Measurements from ENCODE around the gene SCN9A.
"Not testable (repeated sequence)": the region's sequence is repeated elsewhere in the genome, so short reads cannot be mapped to it uniquely, and the experiment has no call there.

The SCN9A gene

DNA sequence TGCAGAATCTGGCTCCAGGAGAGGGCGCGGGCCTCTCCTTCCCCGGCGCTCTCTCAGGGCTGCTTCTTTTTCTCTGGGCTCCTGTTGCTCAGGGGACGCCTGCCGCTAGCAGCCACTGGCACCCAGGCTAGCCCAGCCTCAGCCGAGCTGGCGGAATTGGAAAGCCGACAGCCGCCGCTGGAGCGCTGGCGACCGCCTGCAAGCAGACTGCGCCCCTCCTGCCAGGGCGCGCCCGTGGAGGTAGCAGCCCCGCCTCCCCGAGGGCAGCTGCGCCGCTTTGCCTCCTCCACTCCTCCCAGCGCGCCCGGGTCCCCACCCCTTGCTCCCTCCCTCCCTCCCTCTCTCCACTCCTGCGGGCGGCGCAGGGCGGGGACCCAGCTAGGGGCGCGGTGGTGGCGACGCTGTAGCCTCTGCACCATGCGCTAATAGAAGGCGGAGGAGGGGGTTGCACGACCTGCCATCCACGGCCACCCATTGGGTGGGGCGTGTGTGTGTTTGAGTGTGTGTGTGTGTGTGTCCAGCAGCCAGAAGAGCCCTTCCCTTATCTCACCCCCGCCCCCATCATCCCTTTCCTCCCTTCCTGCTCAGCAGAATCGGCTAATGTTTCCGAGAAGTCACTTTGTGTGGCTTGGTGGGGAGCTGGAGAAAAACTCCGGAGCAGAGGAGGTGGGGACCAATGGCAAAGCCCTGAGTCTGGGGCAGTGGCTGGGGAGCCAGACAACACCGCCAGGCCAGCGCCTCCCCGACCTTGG is at the start of gene SCN9A:
Gene SCN9A, minus strand, starts transcription at position 209 of the 752 bp plus-strand sequence. CDS start 64,188 bp downstream, outside the sequence.
- DNase-seq = no peak

DNA sequence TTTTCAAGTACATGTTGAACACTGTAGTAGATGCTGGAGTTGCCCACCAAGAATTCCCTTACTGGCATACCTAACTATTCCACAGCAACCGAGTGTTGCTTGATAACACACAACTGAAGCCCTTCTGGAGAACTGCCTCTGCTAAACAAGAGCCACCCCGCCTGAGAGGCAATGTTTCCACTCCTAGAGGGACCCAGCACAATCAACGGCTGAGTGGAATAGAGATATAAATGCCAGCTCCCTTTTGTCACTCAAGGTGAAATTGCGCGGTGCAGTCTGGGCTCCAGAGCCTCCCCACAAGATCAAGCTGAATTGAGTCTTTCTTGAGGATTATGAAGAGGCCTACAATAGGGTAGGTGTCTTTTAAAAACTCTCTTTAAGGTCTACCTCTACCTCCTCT is 49.1 kb upstream of the SCN9A start:
- no peak for DNase-seq

DNA sequence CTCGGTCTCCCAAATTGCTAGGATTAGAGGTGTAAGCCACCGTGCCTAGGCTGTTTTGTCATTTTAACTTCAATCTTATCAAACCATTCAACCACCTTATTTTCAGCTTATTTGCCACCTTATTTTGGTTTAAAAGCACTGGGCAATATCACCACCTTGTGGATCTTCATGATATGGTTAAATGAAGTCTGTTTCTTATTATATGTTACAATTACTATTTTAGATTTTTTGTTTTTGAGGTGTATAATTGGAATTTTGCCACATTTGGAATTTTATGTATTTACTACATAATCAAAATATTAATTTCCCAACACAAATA is 43.8 kb upstream of the SCN9A start:
- no peak for DNase-seq

DNA sequence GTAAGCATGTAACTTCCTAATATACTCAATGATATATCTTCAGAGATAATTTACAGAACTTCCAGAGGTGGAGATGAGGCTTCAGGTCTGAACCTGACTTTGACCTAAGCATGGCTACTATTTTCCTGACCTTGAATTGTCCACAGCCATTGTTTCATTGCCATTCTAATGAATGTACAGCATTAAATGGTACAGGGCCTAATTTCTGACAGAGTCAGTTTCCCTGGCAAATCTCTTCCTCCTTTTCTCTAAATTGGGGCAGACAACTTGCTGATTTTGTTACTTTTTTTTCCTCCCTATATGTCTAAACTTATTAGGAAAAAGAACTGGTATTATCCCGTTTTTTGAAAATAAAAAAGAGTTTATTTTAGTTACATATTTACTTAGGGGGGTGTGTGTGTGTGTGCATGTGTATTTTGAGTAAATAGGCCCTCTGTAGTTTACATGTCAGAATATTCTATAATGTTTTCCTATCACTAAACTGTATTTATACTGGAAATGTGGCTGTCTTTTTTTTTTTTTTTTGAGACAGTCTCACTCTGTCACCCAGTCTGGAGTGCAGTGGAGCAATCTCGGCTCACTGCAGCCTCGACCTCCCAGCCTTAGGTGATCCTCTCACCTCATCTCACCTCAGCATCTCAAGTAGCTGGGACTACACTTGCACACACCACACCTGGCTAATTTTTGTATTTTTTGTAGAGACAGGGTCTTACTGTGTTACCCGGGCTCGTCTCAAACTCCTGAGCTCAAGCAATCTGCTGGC is 43.3 kb upstream of the SCN9A start:
- no peak for DNase-seq

DNA sequence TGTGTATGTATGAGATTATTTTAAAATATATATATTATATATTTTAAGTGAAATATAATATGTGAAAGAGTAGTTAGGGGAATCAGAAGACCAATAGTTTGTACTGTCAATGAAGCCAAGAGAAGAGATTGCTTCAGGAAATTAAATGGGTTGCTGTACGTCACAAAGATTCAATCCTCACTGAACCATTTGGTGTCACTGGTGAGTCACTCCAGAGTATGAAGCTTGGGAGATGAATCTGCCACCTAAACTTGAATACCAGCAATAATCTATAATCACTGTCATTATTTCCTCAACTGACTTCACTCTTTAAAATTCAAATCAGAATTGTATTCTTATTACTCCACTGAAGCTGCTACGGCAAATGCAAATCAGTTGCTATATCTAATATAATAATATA is 41.9 kb upstream of the SCN9A start:
- no peak for DNase-seq

DNA sequence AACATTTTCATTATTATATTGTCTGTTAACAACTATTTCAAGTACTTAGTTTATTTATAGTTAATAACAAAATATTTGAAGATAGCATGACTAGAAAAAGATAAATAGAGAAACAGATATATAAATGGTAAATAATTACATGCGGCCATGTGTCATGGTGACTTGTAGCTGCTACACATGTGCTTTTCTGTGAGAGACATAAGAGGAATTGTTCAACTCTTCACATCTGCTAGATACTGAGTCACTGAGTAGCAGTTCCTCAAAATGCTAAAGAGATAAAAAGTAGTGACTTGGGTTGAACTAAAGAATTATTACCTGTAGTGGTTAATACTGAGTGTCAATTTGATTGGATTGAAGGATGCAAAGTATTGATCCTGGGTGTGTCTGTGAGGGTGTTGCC is 37.5 kb upstream of the SCN9A start:
- no peak for DNase-seq

DNA sequence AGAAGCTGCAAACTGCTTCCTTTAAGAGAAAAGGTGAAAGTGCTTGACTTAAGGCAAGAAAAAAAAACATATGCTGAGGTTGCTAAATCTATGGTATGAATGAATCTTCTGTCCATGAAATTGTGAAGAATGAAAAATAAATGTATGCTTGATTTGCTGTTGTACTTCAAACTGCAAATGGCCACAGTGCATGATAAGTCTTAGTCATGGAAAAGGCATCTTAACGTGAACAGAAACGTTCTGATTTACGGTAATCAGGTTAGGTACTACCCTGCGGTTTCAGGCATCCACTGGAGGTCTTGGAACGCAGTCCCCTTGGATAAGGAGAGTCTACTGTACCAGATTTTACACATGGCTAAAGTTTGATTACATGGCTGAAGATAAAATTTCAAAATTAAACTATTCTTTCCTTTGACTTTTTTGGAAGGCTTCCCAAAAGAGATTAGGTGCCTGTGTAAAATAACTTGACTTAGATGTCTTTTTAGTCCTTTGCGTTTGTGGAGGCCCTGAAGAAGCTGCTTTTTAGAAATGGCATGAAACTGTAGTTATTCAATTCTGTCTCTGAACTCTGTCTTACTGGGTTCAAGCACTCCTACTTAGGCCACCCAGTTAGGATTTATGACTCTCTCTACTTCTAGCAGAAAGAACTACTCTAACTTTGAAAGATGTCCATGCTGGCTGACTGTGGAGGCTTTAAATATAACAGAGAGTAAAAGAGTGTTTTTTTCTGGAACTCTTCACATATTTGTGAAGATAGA is 35.9 kb upstream of the SCN9A start:
- DNase-seq = no peak

DNA sequence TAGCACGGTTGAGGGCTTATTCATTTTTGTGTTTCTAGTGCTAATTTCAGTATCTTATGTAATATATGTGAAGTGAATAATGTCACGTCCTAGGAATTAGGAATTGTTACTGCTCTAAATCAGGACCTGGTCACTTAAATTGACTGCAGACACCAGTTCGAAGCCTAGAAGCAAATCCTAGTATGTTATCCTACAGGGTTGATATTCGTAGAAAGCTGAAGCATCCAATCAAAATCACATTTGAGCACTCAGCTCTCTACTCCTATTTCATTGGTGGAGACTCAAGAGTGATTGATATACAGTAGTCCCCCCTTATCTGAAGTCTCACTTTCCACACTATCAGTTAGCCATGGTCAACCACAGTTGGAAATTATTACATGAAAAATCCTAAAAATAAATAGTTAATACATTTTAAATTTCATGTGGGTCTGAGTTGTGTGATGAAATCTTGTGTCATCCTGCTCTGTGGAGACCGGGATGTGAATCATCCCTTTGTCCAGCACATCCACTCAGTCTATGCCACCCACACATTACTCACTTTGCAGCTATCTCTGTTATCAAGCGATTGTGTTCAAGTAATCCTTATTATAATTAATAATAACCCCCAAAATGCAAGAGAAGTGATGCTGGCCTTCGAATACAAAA is 35.2 kb upstream of the SCN9A start:
- DNase-seq = no peak

DNA sequence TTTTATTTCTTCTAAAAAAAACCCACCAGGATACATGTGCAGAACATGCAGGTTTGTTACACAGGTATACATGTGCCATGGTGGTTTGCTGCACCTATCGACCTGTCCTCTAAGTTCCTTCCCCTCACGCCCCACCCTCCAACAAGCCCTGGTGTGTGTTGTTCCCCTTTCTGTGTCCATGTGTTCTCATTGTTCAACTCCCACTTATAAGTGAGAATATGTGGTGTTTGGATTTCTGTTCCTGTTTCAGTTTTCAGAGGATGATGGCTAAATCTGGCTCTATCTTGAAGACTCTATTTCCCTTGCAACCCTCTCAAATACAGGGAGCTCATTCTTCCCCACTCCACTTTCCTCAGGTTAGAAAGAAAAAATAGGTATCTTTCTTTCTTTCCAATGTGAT is 32.0 kb upstream of the SCN9A start:
- not testable (repeated sequence) for DNase-seq

DNA sequence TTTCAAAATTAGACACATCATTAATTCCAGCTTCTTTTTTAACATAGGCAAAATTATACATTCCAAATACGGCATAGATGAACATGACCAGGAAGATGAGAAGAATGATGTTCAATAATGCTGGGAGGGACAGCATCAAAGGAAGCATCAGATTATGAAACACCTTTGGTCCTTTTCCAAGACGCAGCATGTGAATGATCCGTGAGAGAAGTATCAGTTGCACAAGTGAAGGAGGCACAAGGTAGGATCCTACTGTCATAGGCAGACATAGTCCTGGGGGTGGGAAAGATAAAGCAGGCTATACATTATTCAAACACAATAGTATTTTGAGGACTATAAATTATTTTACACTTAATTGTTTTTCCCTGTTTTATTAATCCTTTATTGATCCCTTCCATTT is 30.6 kb upstream of the SCN9A start:
- DNase-seq = no peak

DNA sequence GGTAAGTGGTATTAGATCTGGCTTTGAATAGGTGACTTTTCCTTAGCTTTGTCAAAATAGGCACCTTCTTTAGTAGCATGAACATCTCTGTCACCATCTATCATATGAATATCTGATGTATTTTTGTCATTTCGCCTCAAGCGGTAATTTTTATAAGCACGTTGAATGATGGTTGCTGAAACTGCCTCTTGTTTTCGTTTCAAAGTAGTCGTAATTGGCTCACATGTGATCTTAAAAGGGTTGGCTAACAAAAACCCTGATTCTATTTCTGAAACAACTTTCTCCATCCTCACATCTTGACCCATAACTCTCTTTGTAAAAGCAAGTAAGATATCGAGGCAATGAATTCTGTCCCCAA is 29.8 kb upstream of the SCN9A start:
- no peak for DNase-seq

DNA sequence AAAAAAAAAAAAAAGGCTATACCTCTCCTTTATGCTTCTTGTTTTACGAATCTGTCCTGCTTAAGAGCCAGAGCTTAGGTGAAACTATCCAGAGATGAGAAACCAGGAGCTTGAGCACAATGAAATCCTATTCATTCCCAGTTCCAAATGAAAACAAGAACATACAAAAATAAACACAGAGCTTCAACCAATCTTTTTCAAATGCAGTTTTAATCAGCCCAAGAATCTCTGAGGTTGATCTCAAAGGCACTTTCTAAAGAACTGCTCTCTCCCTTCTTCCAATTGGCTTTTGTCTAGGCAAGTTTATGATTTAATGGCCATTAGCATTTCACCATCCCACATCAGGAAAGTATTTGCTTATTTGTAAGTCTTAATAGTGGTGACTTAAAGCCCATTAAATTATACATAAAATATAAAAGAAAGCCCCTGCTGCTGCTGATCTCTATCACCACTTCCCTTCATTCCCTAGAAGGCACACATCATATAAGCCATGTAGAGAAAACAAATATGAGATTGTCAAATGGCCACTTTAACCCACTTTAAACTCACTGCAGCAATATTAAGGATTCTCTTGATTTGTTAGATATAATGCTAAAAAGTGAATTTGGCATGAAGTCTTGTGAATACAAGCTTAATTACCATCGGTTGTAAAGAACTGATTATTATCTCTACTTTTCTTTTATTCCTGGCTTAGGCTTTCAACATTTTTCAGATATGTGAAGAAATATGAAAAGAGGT is 29.3 kb upstream of the SCN9A start:
- DNase-seq = no peak

DNA sequence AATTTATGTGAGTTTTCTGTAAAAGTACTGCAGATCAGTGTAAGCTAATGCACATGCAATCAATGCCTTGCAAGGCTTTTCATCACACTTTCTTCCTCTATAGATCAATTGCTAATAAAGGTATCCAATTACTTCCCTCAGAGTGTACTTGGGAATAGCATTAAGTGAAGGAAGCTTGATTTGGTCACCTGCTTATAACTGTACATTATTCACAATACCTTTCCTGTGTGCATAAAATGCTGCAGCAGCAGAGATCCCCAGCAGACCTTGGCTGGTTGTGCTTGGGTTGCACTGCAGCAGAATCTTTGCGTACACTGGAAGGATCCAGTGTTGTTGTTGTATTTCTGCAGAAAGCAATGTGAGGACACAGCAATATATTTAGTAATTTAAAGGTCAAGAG is 18.5 kb upstream of the SCN9A start:
- DNase-seq = no peak

DNA sequence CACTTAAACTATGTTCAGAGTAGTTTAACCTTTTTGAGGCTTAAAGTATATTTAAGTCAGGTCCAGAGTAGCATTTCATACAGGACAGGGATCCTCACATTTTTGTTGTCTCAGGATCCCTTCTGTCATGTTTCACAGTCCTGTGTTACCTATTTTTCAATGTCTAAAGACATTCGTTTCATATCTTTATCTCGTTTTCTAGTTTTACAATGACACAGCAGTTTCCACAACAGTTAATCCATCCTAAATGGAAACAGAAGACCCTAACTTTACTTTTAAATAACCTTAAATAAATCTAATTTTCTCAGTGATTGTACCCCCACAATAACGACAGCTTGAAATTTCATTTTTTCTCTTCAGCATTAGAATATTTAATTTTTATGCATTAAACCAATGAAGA is 17.3 kb upstream of the SCN9A start:
- DNase-seq = no peak

DNA sequence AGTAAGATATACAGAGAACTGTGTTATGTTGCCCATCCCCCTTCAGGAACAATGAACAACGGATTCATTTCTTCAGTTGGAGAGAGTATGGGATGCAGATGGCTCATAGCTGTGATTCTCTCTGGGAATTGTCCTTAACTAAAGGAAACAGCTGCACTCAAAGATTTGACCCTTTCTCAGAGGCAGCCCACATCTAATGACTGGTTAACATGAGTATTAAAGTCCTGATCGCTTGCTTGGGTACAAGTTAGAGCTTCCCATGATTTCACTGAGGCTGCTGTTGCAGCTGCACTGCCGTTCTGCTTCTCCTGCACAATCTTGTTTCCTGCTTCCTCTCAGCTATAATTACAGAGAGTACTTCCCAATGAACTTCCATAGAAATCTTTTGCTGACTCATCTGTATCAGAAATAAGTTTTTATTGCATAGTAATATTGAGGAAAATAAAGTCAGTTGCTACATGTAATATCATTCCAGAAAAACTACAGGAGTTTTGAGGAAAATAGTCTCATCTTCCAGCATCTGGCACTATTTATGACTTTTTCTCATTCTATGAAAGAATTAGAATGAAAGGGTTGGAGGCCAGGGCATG is 12.8 kb upstream of the SCN9A start:
- no peak for DNase-seq

DNA sequence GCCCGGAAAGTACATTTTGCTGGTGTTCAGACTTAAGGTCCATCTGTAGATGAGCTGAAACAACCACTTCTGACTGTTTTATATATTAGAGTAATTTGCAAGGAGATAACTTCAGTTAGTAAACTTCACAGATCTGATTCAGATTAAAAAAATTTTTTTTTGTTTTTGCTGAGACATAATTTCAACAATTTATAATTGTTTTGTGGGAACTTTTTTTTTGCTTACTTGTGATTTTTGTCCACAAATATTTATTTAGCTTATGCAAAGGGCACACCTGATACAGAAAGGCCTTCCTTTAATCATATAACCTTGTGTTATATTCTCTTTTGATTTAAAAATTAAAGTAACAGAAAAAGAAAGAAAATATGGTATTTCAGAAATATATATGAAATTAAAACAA is 9.6 kb upstream of the SCN9A start:
- DNase-seq = no peak

DNA sequence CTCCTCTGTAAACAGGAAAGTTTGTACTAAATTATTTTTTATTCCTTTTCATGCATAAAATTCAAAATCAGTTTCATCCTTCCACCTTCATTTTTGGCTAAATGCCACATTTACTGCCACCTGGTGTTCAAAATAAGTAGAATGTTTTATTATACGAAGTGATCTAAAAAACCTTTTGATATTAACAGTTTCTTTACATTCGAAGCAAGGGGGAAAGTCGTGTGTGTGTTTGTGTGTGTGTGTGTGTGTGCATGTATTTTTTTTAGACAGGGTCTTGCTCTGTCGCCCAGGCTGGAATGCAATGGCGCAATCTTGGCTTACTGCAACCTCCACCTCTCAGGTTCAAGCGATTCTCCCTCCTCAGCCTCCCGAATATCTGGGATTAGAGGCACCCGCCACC is 9.0 kb upstream of the SCN9A start:
- no peak for DNase-seq

DNA sequence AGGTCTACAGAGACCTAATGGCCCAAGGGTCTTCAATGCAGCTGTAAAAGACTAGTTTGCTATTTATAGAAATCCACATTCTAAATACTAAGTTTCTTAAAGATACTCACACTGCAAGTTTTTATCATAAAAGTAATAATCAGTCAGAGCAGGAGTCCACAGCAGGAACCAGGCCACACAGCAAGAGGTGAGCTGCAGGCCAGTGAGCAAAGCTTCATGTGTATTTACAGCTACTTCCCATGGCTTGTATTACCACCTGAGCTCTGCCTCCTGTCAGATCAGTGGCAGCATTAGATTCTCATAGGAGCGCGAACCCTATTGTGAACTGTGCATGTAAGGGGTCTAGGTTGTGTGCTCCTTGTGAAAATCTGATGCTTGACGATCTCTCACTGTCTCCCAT is 6.7 kb upstream of the SCN9A start:
- no peak for DNase-seq

DNA sequence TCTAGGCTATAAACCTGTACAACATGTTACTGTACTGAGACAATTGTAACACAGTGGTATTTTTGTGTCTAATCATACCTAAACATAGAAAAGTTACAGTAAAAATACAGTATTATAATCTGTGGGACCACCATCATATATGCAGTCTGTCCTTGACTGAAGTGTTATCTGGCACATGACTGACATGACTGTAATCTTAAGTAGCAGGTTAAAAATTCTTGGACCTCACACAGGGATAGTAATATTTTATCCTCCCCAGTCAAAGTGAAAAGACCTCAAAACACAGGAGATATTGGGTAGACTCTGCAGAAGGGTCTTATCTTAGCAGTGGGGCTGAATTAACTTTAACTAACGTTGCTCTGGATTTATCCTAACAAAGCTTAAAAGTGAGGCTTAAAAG is 4.9 kb upstream of the SCN9A start:
- DNase-seq = no peak

DNA sequence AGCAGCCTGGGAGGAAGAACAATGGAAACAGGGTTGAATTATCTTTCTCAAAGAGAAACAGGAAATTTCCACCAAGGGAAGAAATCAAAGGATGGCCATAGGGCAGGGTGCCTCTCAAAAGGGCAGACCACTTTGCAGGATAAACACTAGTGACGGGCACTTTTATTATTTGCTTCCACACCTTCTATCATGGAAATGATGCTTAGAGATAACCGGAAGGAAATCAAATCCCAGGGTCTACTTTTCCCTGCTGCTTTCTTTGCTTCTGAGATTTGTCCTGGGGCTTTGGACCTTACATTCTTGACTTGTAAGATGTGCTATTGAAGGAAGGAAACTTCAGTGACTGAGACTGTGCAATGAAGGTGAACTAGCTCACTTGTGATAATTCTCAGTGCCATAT is 1.1 kb upstream of the SCN9A start:
- no peak for DNase-seq

DNA sequence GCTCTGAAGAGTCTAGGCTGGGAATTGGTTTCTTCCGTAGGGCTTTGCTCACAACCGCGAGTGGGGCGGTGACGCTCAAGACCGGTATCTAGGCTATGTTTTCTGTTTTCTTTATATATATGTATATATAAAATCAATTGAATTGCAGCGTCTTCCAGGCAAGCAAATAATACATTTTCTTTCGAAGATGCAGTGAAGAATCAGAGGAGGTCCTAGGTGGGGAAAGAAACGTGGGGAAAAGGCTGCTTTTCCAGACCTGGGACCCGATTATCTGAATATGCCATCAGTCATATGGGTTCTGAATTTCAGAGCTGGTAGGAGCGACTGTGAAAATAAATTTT is 714 bp upstream of the SCN9A start:
- DNase-seq = no peak

DNA sequence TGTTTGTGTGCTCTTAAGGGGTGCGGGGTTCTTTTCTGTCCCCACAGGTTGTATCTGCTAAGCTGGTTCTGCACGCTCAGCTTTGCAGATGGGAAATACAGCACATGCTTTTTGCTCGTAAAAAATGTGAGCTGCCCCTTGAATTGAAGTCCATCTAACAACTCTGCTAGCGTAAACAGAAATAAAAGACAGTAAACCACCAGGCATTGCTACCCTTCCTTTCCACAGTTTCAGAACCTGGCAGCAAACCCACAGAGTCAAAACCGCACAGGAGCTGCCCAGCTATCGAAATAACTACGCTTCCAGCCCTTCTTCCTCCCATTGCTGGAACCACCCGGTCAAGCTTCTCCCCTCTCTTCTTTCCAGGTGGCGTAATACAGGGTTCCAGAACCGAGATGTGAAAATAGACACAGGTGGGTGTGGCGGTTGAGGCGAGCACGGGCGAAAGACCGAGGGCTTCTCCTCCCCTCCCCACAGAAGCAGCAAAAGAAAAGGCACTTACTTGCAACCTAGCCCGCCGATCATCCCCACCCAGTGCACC is 479 bp downstream of the SCN9A start:
- DNase-seq = no peak
